IPS DF 6.9 (cell line): ENCODE data around the gene STPG2.

Experiments
- DNase-seq: peaks from one replicate; pipeline ENCODE4 v3.0.0-alpha.2; 2013; ENCODE audit warnings: low read depth, low spot score
- H3K27ac ChIP-seq: one replicate; pipeline ENCODE4 v1.5.1; 2013; ENCODE audit warnings: low read length, control low read depth
- H3K27me3 ChIP-seq: 2 replicates; pipeline ENCODE4 v1.6.1; 2013; ENCODE audit warnings: mild to moderate bottlenecking, low read length; ENCODE audit not compliant: control insufficient read depth, insufficient read depth
- H3K36me3 ChIP-seq: 2 replicates; pipeline ENCODE4 v1.6.1; 2013; ENCODE audit warnings: low read length; ENCODE audit not compliant: control insufficient read depth, insufficient read depth
- H3K4me1 ChIP-seq: 2 replicates; pipeline ENCODE4 v1.6.1; 2013; ENCODE audit warnings: low read length; ENCODE audit not compliant: control insufficient read depth, insufficient read depth
- H3K4me3 ChIP-seq: 2 replicates; pipeline ENCODE4 v1.5.1; 2013; ENCODE audit warnings: mild to moderate bottlenecking, low read length
- H3K9me3 ChIP-seq: 2 replicates; pipeline ENCODE4 v1.6.1; 2013; ENCODE audit warnings: low read length, inconsistent platforms; ENCODE audit not compliant: control insufficient read depth, insufficient read depth
- WGBS: extraction: QIAGEN DNeasy Blood & Tissue Kit; methylation state at CpG from one replicate; pipeline ENCODE4 v1.1.7; 2013; ENCODE audit warnings: mixed read lengths, missing lambda C conversion rate; ENCODE audit not compliant: insufficient read length, insufficient coverage; 5-methylcytosine and 5-hydroxymethylcytosine counted together

The STPG2 gene

GRCh38 chr4:98006814-98007412 lies 136.4 kb downstream of the STPG2 start:
- H3K36me3 ChIP-seq = no peaks in the 10 kb centered on the region
- DNase-seq = no peak
- WGBS = no CpG with 5 or more reads among the region's 3 CpGs

GRCh38 chr4:98006060-98006459 lies 137.2 kb downstream of the STPG2 start:
- no peaks in the 10 kb centered on the region for H3K9me3 ChIP-seq
- no peaks in the 10 kb centered on the region for H3K36me3 ChIP-seq
- no peak for DNase-seq
- no CpG with 5 or more reads among the region's 1 CpG for WGBS
- no peaks in the 10 kb centered on the region for H3K4me1 ChIP-seq
- no peak overlapping the region for H3K27ac ChIP-seq
- H3K4me3 ChIP-seq = no peak overlapping the region
- no peaks in the 10 kb centered on the region for H3K27me3 ChIP-seq

More at GRCh38 chr4:98006814-98007412, 136.4 kb downstream of the STPG2 start:
- Histone ChIP-seq H3K27ac (no peak overlapping the region), H3K27me3 (no peaks in the 10 kb centered on the region), H3K4me3 (no peak overlapping the region), H3K4me1 (no peaks in the 10 kb centered on the region), H3K9me3 (no peaks in the 10 kb centered on the region)

GRCh38 chr4:98000940-98001339 lies 142.3 kb downstream of the STPG2 start:
- no peak overlapping the region for H3K4me3 ChIP-seq
- no peaks in the 10 kb centered on the region for H3K9me3 ChIP-seq
- DNase-seq = no peak
- H3K27me3 ChIP-seq = no peaks in the 10 kb centered on the region
- no peak overlapping the region for H3K27ac ChIP-seq
- H3K4me1 ChIP-seq = no peaks in the 10 kb centered on the region
- WGBS = no CpG with 5 or more reads among the region's 2 CpGs
- H3K36me3 ChIP-seq = no peaks in the 10 kb centered on the region

GRCh38 chr4:97998203-97998602 lies 145.1 kb downstream of the STPG2 start:
- Histone ChIP-seq H3K36me3 (no peaks in the 10 kb centered on the region), H3K4me3 (no peak overlapping the region), H3K9me3 (no peaks in the 10 kb centered on the region), H3K27me3 (no peaks in the 10 kb centered on the region), H3K27ac (no peak overlapping the region), H3K4me1 (no peaks in the 10 kb centered on the region)
- WGBS = no CpG with 5 or more reads among the region's 2 CpGs
- no peak for DNase-seq

GRCh38 chr4:97994765-97995465 lies 148.4 kb downstream of the STPG2 start:
- no CpG with 5 or more reads among the region's 6 CpGs for WGBS

GRCh38 chr4:97990409-97990808 lies 152.9 kb downstream of the STPG2 start:
- H3K27me3 ChIP-seq = no peaks in the 10 kb centered on the region
- DNase-seq = no peak
- H3K4me3 ChIP-seq = no peak overlapping the region
- no peak overlapping the region for H3K27ac ChIP-seq
- H3K4me1 ChIP-seq = no peaks in the 10 kb centered on the region
- no CpG with 5 or more reads among the region's 1 CpG for WGBS
- H3K9me3 ChIP-seq = no peaks in the 10 kb centered on the region
- H3K36me3 ChIP-seq = no peaks in the 10 kb centered on the region

More at GRCh38 chr4:97994765-97995465, 148.4 kb downstream of the STPG2 start:
- Histone ChIP-seq H3K36me3 (no peaks in the 10 kb centered on the region), H3K4me3 (no peak overlapping the region), H3K27me3 (no peaks in the 10 kb centered on the region), H3K27ac (no peak overlapping the region), H3K4me1 (no peaks in the 10 kb centered on the region), H3K9me3 (no peaks in the 10 kb centered on the region)
- no peak for DNase-seq

- Histone ChIP-seq H3K27ac (no peak overlapping the region), H3K4me3 (no peak overlapping the region), H3K9me3 (no peaks in the 10 kb centered on the region), H3K36me3 (no peaks in the 10 kb centered on the region), H3K27me3 (no peaks in the 10 kb centered on the region), H3K4me1 (no peaks in the 10 kb centered on the region)
- no peak for DNase-seq
- WGBS = no CpG with 5 or more reads among the region's 2 CpGs
Measured at GRCh38 chr4:97987019-97987648, 156.1 kb downstream of the STPG2 start.

GRCh38 chr4:97984545-97985131 lies 158.6 kb downstream of the STPG2 start:
- WGBS = no CpG with 5 or more reads among the region's 5 CpGs
- Histone ChIP-seq H3K36me3 (no peaks in the 10 kb centered on the region), H3K9me3 (no peaks in the 10 kb centered on the region), H3K4me1 (no peaks in the 10 kb centered on the region), H3K27me3 (no peaks in the 10 kb centered on the region), H3K4me3 (no peak overlapping the region), H3K27ac (no peak overlapping the region)
- peak; percentile 13 for DNase-seq

- DNase-seq = no peak
- Histone ChIP-seq H3K9me3 (no peaks in the 10 kb centered on the region), H3K4me3 (no peak overlapping the region), H3K27ac (no peak overlapping the region), H3K36me3 (no peaks in the 10 kb centered on the region), H3K27me3 (no peaks in the 10 kb centered on the region), H3K4me1 (no peaks in the 10 kb centered on the region)
- no CpG with 5 or more reads among the region's 2 CpGs for WGBS
Measured at GRCh38 chr4:97978791-97979488, 164.3 kb downstream of the STPG2 start.
